ENCODE measurements around the gene SNX4.
"Not testable (repeated sequence)": the region's sequence is repeated elsewhere in the genome, so short reads cannot be mapped to it uniquely, and the experiment has no call there.

Gene SNX4
- total RNA-seq, result 31.1 to 54.0 reads per million in 2 experiments

DNA sequence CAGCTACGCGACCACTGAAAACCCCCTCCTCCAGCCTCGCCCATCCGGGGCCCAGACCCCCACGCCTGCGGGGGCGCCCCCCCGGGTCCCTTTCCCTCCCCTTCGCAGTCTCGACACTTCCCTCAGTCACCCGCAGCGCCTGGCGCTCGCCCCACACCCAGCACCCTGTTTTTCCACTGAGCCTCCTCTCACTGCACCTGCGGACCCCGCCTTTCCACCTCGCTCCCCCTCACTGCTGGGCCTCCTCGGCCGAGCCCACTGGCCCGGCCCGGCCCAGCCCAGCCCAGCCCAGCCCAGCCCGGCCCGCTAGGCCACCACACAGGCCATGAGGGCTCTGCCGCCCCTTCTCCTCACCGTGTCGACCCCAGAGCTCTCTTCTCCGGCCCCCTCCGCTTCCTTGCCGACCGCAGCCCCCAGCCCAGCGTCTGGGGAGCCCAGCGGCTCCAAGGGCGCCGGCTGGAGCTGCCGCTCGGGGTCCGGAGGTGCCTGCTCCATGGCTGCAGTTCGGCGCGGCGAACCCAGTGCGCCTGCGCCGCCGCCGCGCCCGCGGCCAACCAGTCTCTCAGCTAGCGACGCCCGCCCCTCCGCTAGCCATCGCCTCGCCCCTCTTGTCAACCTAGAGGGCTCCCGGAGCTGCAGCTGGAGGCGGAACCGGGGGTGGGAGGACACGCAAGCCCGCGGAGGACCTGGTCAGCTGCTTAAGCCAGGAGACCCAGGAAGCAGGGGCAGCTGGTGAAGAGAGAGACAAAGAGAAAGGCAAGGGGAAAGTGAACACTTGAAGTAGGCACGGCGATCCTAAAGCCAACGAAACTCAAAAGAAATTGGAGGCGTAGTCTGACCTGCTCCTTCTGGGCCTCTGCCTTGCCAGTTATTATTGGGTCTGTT is at the start of gene SNX4:
Gene SNX4 (minus strand): TSS at position 525 of the 885 bp plus-strand sequence. CDS start 30 bp downstream, at position 495.
- DNase-seq (ENCODE audit: low read depth), result peak; percentile 79

DNA sequence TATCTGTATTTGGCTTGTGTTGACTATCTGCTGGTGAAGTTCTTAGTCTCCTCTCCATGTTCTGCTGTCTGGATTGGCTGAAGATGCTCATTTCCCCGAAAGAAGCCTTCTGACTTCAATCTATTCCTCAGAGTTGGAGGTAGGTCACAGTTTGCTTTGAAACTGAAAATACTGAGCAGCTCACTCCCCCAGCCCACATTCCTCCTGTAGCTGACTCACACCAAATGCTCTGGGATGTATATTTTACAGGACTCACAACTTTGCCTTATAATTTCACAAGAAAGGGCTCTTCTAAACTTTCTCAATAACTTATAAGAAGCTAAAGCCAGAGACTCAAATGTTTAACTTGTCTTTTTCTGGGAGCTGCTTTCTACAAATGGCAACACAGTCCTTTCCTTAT is 36.3 kb upstream of the SNX4 start:
- DNase-seq (ENCODE audit: low read depth), result no peak

DNA sequence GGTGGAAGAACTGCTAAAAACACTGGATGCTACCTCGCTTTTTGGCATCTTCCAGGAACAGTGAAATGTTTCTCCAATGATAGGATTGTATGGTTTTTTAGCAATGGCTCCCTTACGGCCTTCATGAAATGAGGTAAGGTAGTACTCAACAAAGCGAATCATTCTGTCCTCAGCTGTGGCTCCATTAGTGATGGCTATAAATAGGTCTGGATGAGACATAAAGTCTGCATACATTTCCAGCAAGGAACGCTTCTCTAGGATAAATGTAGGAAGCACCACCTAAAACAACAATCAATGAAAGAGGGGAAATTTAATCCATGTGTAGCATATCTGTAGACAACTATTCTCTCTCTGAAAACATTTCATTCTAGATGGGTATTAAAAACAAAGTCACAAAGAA is 32.4 kb upstream of the SNX4 start:
- DNase-seq (ENCODE audit: low read depth), result no peak

DNA sequence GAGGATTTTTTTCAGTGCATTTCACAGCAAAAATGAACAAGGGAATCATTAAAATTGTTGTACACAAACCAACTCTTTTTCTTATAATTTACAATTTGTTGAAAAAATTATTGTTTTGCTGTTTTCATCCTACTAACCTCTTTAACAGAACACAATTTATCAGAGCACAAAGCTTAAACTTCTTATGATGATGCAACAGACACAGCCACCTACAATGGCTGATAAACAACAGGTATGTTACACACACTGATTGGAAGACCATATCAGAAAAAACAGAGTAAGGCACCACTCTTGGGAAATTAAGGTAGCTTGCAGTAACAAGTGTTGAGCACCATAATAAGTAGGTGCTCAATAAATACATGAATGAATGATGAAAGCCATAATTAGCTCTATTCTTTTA is 8.9 kb upstream of the SNX4 start:
- no peak for DNase-seq (ENCODE audit: low read depth)

DNA sequence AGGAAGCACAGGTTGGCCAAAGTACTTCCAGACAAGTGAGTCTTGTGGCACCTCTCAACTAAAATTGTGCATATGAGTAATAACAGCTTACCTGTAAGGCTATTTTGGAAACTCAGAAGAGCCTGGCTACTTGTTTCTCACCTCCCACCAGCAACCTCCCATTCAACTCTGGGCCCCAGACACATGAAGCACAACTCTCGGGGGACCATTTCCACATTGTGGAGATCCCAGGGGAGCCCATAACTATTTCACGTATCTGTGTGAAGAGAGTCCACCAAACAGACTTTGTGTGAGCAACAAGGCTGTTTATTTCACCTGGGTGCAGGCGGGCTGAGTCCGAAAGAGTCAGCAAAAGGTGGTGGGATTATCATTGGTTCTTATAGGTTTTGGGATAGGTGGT is 5.2 kb upstream of the SNX4 start:
- DNase-seq (ENCODE audit: low read depth), result no peak

DNA sequence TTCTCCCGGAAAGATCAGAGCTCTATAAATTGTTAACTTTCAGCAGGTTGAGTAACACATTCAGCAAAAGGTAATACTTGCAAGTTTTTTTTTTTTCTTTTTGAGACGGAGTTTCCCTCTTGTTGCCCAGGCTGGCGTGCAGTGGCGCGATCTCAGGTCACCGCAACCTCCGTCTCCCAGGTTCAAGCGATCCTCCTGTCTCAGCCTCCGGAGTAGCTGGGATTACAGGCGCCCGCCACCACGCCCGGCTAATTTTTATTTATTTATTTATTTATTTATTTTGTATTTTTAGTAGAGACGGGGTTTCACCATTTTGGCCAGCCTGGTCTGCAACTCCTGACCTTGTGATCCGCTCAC is 539 bp upstream of the SNX4 start:
- DNase-seq (ENCODE audit: low read depth), result not testable (repeated sequence)

DNA sequence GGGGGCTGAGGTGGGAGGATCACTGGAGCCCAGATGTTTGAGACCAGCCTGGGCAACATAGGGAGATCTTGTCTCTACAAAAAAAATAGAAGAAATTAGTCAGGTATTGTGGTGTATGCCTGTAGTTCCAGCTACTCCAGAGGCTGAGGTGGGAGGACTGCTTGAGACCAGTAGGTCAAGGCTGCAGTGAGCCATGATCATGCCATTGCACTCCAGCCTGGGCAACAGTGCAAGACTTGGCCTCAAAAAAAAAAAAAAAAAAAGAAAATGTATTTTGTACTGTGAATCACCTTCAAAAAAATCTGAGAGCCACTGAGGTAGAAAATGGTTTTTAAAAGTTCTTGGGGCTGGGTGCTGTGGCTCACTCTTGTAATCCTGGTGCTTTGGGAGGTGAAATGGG is 4.6 kb downstream of the SNX4 start:
- no peak for DNase-seq (ENCODE audit: low read depth)

DNA sequence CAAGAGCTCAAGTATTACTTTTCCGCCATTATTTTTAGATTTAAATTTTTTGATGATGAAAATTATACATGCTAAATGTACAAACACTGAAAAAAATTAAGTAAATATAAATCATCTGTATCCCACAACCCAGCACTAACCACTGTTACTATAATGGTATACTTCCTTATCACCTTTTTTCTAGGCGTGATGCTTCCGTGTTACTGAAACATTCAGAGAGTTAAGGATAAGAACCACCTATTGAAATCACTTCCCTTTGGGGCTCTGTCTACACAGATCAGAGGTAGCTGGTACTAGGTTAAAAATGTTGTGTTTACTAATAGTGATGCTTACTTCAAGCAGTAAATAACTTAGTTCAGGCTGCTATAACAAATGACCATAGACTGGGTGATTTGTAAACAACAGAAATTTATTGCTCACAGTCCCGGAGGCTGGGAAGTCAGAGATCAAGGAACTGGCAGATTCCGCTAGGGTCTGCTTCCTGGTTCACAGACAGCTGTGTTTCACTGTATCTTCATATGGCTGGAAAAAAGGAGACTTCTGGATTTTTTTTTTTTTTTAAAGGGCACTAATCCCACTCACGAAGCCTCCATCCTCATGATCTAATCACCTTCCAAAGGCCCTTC is 6.4 kb downstream of the SNX4 start:
- no peak for DNase-seq (ENCODE audit: low read depth)

DNA sequence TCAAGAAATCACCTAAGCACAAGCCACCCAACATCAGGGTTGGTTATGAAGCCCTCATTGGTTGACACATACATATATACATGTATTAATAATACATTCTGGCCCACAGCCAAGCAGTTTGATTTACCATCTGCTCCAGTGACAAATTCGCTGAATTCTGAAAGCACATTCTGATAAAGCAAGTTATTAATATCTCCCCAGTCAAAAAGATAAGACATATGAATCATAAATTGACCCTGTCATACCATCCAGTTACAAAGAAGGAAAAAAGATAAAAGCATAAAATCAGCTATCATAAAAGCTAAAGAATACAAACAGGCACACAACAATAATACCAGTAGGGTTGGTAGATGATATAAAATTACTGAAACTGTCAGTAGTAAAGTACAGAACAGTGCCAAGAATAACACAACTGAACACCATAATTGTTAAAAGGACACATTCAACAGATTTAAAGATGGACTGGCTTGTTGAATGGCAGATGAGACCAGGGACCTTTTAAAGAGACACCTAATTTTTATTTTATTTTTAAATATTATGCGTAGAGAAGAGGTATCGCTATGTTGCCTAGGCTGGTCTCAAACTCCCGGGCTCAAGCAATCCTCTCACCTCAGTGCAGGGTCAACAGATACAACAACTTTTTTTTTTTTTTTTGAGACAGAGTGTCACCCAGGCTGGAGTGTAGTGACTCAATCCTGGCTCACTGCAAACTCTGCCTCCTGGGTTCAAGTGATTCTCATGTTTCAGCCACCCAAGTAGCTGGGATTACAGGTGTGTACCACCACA is 7.7 kb downstream of the SNX4 start:
- no peak for DNase-seq (ENCODE audit: low read depth)

DNA sequence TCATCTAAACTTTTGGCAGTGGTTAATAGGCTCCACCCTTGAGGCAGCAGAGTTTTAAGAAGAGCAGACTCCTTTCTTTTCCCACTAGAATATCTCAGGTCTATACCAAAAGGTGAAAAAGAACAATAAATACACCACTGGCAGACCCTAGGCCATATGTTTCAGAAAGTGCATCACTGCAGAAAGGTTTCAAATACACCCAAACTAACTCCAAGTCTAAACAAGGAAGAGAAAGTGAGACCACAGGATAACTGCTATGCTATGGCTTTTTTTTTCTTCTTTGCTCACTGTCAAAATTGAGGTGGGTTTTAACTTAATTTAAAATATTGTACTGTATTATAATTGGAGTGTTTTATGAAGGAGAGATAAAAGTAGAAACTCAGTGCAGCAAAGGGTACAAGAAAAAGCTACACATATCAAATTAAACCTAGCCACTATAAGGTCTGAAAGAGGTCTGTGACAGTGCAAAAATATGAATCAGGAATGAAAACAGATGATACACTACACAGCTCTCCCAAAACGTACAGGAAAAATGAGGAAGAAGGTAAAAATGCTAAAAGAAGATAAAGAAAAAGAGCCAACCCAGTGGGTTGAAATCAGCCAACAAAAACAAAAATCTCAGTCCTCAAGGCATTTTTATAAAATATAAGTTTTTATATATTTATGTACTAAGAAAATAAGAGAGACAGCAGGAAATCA is 8.4 kb downstream of the SNX4 start:
- no peak for DNase-seq (ENCODE audit: low read depth)

DNA sequence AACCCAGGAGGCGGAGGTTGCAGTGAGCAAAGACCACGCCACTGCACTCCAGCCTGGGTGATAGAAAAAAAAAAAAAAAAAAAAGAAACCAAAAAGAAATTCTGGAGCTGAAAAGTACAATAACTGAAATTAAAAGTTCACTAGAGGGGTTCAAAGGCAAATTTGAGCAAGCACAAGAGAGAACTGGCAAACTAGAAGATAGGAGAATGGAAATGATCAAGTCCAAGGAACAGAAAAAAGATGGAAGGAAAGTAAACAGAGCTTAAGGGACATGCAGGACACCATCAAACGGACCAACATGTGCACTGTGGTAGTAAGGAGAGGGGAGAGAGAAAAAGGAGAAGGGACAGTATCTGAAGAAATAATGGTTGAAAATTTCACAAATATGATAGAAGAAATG is 12.9 kb downstream of the SNX4 start:
- no peak for DNase-seq (ENCODE audit: low read depth)

DNA sequence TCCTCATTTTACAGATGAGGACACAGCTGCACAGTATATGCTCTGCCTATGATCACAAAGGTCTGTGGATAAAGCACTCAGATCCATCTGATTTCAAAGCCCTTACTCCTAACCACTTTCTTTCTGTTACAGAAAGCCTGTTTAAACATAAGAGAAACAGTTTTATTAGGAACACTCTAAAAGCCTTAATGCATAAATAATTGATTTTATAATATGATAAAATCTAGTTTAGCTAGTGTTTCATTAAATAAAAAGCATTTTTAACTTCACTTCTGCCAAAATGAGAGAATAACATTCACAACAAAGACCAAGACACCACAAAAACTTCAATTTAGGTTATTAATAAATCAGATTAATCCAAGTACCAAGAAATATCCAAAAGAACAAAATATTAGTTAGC is 21.4 kb downstream of the SNX4 start:
- no peak for DNase-seq (ENCODE audit: low read depth)

DNA sequence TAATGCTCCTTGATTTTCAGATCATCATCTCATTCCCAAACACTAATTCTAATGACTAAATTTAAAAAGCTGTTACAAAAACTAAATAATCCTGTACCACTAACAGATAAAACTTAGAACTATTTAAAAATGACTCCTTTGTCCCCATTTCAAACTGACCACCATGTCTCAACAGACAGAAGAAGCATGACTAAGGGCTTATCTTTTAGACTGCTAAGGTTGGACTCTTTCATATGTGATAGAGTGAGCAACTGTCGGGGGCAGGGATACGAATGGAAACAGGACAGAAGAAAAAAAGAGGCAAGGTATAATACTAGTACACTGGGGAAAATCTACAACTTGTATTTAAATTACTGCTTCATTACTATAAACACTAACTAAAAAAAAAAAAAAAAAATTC is 23.3 kb downstream of the SNX4 start:
- DNase-seq (ENCODE audit: low read depth), result no peak

DNA sequence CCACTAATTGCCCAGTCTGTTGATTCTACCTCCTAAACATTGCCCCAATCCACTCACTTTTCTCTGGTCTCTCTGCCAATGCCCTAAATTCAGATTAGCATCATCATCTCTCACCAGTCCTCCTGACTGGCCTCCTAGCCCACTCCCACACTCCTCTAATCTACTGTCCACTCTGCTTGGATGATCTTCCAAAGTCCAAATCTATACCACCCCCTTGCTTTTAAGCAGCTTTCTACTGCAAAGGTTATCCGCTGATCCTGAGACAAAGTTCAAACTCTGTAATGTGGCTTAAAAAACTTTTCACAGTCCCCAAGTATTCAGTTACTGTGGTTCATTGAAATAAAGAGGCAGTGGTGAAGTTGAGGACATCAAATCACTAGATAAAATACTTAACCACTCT is 37.6 kb downstream of the SNX4 start:
- DNase-seq (ENCODE audit: low read depth), result no peak

DNA sequence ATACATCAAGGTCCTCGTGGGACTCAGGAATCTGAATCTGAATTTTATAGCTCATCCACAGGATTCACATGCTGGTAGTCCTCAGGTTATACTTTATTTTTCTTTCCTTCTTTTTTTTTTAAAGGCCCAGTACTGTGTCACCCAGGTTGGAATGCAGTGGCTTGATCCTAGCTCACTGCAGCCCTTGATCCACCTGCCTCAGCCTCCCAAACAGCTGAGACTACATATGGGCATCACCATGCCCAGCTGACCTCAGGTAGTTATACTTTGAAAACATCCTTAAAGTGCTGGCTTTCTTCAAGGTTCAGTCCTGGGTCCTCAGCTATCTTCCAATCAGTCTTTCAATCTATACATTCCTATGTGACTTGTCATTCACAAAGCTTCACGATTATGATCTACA is 38.2 kb downstream of the SNX4 start:
- DNase-seq (ENCODE audit: low read depth), result no peak

DNA sequence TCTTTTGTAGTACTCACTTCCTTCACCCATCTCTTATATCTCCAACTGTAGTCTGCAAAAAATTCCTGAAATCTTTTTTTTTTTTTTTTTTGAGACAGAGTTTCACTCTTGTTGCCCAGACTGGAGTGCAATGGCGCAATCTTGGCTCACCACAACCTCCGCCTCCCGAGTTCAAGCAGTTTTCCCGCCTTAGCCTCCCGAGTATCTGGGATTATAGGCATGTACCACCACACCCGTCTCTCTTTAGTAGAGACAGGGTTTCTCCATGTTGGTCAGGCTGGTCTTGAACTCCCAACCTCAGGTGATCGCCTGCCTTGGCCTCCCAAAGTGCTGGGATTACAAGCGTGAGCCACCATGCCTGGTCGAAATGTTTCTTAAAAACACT is 38.6 kb downstream of the SNX4 start:
- not testable (repeated sequence) for DNase-seq (ENCODE audit: low read depth)

DNA sequence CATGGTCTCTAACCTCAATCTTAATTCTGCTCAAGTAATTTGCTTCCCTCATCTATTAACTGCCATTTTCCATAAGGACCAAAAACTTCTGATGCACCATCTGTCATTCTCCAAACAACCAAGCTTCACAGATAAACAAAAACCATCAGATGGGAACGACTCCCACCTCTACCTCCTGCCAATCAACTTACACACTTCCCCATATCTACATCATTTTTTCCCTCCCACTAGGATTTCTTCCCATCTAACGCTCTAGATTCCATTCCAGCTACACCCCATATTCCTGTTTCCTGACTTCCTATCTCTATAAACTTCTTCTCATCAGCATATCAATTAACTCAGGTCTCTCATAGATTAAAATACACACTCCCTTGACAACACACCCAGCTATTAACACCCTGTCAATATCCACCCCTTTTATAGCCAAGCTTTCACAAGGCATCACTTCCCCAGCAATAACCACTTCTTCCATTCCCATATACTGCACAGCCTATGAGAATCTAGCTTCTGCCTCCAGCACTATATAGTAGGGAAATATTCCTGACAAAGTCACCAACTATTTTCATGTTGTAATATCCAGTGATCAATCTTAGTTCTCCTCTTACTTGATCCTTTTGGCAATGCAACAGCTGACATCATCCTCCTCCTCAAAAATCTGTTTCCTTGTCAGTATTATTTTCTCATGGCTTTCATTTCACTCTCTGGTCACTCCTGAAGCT is 39.2 kb downstream of the SNX4 start:
- no peak for DNase-seq (ENCODE audit: low read depth)

DNA sequence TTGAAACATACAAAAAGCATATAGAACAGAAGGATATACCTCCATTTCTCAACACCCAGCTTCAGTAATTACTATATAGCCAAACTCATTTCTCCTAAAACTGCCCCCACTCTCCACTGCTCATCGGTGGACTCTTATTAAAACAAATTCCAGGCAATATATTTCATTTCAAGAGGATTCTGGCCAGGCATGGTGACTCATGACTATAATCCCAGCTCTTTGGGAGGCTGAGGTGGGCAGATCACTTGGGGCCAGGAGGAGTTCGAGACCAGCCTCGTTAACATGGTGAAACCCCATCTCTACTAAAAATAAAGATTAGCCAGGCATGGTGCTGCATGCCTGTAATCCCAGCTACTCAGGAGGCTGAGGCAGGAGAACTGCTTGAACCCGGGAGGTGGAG is 40.9 kb downstream of the SNX4 start:
- no peak for DNase-seq (ENCODE audit: low read depth)

DNA sequence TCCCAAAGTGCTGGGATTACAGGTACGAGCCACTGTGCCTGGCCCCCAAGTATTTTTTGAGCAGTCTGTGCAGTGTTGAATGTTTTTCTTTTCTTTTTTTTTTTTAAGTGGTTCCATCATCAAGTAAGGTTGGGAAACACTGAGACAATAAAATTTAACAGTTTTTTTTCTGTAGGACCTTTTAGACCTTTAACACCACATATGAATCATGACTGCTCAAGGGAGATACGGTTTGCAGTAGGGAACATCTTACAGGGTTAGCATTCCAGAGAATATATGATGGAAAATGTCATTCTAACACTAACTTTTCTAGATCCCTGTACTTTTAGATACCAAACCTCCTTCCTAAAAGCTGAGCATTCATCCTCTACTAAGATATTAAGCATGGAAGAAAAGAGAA is 41.7 kb downstream of the SNX4 start:
- no peak for DNase-seq (ENCODE audit: low read depth)

DNA sequence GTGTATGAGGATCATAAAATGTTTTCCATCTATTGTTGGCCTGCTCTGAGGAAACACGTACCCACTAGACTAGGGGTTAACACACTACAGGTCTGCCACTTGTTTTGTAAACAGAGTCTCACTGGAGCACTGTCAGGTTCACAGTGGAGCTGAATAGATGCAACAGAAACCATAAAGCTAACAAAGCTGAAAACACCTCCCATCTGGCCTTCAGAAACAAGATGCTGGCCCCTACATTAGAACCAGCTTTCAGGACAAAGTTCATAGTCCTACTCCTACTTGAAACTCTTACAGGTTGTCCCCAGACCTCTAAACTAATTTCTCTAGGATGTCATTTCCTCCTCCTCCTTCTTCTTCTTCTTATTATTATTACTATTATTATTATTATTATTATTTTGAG is 42.3 kb downstream of the SNX4 start:
- DNase-seq (ENCODE audit: low read depth), result no peak

DNA sequence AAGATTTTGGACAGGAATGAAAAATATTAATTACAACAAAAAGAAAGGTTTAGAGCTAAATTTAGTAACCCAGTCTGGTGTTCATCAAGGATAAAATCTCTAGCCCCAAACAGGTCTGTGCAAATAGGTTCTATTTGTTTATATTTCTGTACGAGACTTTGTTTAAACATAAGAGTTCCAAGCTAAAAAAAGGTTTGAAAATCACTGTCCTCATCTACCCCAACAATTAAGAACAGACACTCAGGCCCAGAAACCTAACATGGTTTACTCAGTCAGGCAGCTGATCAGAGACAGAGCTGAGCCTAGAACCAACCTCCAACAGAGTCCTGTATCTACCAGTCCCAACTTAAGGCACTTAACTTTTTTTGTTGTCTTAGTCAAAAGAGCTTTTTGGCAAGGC is 49.3 kb downstream of the SNX4 start:
- DNase-seq (ENCODE audit: low read depth), result no peak

Data from T follicular helper cell (primary cell).